H7 (cell line): ENCODE data around the gene MICAL3. TPM values are rescaled to one million over a fixed set of nuclear protein-coding genes. Genes with fewer than 3 reads are reported as not detected.
"Not testable (repeated sequence)": the region's sequence is repeated elsewhere in the genome, so short reads cannot be mapped to it uniquely, and the experiment has no call there.

Source experiments
- DNase-seq: peaks from one replicate; pipeline ENCODE4 v3.0.0; 2012
- H3K27me3 ChIP-seq: 2 replicates; pipeline ENCODE4 v1.6.0; 2011; ENCODE audit warnings: mild to moderate bottlenecking, low read length; ENCODE audit not compliant: control insufficient read depth, insufficient read depth
- H3K36me3 ChIP-seq: replicated peaks from 2 replicates; pipeline ENCODE4 v1.5.1; 2011; ENCODE audit warnings: low read length; ENCODE audit not compliant: control insufficient read depth, insufficient read depth
- H3K4me3 ChIP-seq: 2 replicates; pipeline ENCODE4 v1.5.1; 2011; ENCODE audit warnings: low read depth, mild to moderate bottlenecking, control low read depth, low read length, moderate library complexity; ENCODE audit not compliant: insufficient read depth
- total RNA-seq: library from RNA; depleted of rRNA; stranded (reverse); fragments of >200 nt; shearing (Covaris generic); gene quantifications from 2 replicates; pipeline ENCODE4 v1.2.3, GENCODE V29; 2014; rRNA removed

Gene MICAL3, protein sequence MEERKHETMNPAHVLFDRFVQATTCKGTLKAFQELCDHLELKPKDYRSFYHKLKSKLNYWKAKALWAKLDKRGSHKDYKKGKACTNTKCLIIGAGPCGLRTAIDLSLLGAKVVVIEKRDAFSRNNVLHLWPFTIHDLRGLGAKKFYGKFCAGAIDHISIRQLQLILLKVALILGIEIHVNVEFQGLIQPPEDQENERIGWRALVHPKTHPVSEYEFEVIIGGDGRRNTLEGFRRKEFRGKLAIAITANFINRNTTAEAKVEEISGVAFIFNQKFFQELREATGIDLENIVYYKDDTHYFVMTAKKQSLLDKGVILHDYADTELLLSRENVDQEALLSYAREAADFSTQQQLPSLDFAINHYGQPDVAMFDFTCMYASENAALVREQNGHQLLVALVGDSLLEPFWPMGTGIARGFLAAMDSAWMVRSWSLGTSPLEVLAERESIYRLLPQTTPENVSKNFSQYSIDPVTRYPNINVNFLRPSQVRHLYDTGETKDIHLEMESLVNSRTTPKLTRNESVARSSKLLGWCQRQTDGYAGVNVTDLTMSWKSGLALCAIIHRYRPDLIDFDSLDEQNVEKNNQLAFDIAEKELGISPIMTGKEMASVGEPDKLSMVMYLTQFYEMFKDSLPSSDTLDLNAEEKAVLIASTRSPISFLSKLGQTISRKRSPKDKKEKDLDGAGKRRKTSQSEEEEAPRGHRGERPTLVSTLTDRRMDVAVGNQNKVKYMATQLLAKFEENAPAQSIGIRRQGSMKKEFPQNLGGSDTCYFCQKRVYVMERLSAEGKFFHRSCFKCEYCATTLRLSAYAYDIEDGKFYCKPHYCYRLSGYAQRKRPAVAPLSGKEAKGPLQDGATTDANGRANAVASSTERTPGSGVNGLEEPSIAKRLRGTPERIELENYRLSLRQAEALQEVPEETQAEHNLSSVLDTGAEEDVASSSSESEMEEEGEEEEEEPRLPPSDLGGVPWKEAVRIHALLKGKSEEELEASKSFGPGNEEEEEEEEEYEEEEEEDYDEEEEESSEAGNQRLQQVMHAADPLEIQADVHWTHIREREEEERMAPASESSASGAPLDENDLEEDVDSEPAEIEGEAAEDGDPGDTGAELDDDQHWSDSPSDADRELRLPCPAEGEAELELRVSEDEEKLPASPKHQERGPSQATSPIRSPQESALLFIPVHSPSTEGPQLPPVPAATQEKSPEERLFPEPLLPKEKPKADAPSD (N-terminal part only)
- 11.8 and 12.3 TPM in 2 replicates for total RNA-seq

DNA sequence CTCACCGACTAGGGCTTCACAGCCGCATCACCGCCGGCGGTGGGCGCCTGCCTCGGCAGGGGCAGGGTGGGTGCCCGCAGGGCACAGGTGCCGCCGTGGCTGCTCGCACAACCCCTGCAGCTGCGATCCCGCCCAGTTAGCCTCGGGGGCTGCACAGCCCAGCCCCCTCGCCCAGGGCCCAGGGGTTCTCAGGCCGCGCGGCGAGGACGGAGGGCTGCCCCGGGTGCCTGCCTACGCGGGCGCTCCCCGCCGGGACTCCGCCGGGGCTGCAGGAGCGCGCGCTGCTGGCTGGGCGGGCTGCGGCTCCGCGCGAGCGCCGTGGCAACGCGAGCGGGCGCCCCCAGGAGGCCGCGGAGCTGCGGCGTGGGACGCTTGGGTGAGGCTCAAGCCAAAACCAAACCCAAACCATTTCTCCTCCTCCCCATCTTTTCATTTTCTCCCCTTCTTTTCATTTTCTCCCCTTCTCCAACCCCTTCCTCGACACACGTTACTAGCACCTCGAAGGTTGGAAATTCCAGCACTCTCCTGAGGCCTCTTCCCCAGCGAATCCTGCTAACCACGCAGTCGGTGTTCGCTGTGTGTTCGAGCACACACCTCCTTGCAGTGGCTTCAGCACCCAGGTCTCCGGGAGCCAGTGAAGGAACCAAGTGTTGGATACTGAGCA, at the start of gene MICAL3:
MICAL3 (minus strand) TSS at position 286 of the 664 bp plus-strand sequence. CDS start 117,749 bp downstream, outside the sequence.
- H3K36me3 ChIP-seq = no peaks in the 10 kb centered on the region

DNA sequence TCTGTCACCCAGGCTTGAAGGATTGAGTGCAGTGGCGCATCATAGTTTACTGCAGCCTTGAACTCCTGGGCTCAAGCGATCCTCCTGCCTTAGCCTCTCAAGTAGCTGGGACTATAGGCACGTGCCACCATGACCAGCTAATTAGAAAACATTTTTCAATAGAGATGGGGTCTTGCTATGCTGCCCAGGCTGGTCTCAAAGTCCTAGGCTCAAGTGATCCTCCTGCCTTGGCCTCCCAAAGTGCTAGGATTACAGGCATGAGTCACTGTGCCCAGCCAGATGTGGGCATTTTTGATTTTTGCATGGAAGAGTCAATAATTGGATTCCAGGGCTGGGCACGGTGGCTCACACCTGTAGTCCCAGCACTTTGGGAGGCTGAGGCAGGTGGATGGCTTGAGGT, 49.6 kb upstream of the MICAL3 start:
- not testable (repeated sequence) for DNase-seq, H3K27me3 ChIP-seq, H3K36me3 ChIP-seq, H3K4me3 ChIP-seq

More for the DNA sequence above, at the start of gene MICAL3:
- peak within 1 kb of the TSS; percentile 55 for H3K4me3 ChIP-seq
- peak; percentile 89 for DNase-seq
- peaks cover 24% of the 10 kb centered on the region for H3K27me3 ChIP-seq

DNA sequence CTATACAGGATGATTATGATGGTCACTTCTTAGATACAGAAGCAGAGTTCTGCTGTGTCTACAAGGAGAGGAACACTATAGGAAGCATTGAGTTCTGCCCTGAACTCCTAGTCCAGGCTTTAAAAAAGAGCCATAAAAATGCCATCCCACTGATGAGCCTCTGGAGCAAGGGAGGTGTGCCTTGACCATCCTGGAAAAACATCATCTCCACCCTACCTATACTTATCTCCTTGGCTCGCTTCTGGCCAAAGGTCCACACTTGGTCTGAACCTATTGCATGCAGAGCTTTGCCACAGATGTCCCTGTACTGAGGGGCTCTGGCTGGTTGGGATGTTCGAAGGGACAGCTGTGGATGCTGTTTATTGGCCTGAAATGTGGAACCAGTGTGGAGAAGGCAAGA, 49.1 kb upstream of the MICAL3 start:
- DNase-seq = no peak
- H3K27me3 ChIP-seq = no peaks in the 10 kb centered on the region
- H3K36me3 ChIP-seq = no peaks in the 10 kb centered on the region
- no peak overlapping the region for H3K4me3 ChIP-seq

DNA sequence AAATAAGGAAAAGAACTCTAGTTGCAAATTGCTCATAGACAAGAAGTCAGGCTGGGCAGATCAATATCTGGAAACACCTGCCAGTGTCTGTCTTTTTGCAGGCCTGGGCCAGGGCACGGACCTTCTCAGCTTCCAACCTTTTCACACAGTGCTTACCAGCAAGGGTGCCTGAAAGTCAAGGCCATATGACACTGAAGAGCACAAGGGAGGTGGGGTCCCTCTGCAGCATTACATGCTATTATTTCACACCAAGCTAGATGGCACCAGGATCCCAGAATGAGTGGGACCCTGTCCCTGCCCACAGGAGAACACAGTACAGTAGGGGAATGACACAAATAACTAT, 47.6 kb upstream of the MICAL3 start:
- H3K4me3 ChIP-seq = no peak overlapping the region
- peaks cover 2% of the 10 kb centered on the region for H3K27me3 ChIP-seq
- no peak for DNase-seq
- H3K36me3 ChIP-seq = no peaks in the 10 kb centered on the region

DNA sequence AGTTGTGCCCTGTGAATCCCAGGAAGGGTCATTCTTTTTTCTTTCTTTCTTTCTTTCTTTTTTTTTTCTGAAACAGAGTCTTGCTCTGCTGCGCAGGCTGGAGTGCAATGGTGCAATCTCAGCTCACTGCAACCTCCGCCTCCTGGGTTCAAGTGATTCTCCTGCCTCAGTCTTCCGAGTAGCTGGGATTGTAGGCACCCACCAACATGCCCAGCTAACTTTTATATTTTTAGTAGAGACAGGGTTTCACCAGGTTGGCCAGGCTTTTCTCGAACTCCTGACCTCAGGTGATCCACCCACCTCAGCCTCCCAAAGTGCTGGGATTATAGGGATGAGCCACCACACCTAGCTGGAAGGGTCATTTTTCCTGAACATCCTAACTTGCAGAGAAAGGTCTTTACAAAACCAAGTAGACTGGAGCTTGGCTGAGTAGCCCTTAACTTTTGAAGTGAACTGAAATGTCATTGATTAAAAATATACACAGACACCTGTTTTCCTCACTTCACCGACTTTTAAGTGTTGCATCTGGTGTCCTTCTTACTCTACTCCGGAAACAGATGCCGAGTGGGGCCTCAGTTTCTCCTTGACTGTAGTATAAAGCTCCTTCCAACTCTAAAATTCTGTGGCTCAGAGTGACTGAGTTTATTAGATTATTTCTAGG, 47.1 kb upstream of the MICAL3 start:
- H3K4me3 ChIP-seq, DNase-seq, H3K36me3 ChIP-seq, H3K27me3 ChIP-seq: not testable (repeated sequence)

DNA sequence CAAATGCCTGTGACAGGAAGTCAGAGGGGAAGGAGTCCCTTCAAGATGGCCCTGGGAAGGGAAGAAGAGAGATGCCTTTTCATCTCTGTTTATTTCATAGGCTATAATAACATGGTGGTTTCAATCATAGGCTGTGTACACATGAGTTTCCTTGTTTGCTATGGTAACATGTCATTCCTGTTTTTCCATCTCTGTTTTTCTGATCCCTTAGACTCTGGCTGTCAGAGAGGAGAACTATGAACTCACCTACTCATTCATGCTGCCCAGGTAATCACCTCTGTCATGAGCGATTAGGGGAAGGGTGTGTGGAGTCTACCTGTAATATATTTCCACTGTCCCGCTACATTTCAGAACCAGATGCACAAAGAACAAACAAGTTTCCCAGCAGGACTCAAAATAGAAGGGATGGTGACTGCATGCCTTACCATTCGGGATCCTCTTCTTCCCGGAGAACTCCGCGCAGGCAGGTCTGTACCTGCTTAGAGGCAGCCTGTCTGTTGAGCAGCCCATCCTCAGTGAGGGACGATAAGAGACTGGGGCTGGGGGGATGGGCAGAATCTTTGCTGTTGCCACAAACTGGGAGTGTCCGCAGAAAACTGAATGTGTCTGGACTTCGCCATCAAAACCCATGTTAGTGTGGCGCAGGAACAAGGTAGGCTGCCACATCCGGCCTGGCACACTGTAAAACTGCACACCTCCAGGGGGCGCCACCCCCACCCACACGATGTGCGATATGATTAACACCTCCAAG, 46.4 kb upstream of the MICAL3 start:
- Histone ChIP-seq H3K27me3 (peaks cover 2% of the 10 kb centered on the region), H3K36me3 (no peaks in the 10 kb centered on the region), H3K4me3 (no peak overlapping the region)
- DNase-seq = no peak

DNA sequence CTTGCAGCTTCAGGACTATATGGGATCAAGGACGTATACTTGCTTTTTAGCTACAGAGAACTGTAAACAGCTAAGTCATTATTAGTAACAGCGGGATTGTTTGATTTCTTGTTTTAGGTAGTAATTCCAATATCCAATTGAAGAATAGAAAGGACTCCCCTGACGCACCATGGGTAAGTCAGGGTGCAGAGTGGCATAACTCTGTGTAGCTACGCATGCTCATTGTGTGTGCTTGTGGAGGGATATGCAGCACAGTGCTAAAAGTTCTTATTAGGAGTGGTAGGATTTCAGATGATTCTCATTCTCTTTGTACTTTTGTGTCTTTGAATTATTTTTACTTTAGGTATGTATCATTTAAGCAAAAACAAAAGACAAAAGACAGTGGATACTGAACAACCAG, 45.7 kb upstream of the MICAL3 start:
- Histone ChIP-seq H3K36me3 (no peaks in the 10 kb centered on the region), H3K27me3 (peaks cover 2% of the 10 kb centered on the region)
- DNase-seq = no peak

DNA sequence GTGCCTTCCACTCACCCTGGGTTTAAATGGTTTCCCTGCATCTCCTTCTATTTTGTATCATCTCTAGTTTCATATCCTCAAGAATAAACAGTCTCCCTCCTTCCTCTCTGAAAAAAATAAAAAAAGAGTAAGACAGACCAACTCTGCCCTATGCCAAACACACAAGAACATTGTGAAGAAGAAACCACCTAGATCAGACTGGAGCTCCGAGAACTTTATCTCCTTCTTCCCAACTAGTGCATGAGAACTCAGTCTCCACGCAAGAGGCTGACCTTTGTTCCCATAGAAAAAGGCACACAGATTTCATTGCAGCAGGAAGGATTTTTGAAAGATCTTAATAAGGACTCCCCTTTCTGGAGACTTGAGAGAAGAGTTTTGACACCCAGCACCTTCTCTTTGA, 44.7 kb upstream of the MICAL3 start:
- no peaks in the 10 kb centered on the region for H3K36me3 ChIP-seq
- peaks cover 2% of the 10 kb centered on the region for H3K27me3 ChIP-seq
- no peak overlapping the region for H3K4me3 ChIP-seq
- DNase-seq = no peak

More for the DNA sequence above, 45.7 kb upstream of the MICAL3 start:
- H3K4me3 ChIP-seq = no peak overlapping the region

DNA sequence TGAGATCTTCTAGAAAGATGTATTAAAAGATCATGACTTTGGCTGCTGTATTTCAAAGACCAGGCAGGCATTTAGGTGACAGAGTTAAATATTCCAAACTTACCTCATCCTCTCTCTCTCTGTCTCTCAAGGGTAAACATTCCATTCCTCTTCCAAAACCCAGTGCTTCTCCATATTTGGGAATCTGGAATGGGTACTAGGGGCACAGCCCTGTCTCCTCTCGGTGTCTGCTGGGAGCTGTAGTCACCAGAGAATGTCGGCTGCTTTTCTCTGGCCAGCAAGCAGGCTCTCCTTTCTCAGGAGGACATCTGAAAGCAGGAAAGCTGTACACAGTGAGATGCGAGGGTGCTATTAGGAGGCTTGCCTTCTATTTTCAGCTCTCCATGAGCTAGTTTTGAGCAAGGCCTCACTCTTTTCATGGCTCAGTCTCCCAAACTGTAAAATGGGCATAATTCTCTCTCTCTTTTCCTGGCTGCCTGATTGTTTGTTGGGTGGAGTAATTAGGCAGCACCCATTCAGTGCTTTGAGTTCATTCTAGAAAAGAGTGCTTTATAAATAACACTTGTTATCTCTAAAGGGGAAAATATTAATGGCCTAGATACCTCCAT, 44.1 kb upstream of the MICAL3 start:
- Histone ChIP-seq H3K4me3 (no peak overlapping the region), H3K27me3 (peaks cover 2% of the 10 kb centered on the region), H3K36me3 (no peaks in the 10 kb centered on the region)
- no peak for DNase-seq

DNA sequence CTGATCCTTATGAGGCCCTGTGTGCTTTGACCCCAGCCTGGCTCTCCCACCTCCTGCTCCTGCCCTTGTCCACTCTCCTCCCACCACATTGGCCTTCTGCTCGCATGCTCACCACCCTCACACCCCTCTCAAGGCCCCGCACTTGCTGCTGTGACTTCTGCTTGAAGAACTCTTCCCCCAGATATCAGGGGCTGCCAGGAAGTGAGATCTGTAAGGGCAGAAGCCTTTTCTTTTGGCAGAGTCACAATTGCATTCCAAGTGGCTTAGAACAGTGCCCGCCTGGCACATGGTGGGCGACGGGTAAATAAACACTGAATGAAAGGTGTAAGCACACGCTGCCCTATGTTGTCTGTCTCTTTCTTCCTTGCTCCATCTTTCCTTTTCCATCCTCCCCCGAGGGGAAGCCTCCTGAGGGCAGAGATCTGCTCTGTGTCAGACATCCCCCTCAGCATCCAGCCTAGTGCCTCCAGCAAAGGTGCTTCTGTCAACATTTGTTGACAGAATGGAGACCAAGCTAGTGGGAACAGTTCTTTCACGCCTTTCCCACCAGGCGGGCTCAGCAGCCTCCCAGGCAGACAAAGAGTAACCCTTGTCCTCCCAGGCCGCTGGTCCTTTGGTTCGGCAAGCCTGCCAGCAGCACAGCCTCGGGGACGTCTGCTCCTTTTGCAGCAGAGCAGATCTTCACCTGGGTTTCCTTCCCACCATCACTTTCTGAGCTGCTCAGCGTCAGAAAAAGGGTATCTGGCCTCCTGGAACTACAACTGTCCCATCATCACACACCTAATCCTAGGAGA, 43.4 kb upstream of the MICAL3 start:
- H3K4me3 ChIP-seq = no peak overlapping the region
- DNase-seq = no peak
- peaks cover 2% of the 10 kb centered on the region for H3K27me3 ChIP-seq
- no peaks in the 10 kb centered on the region for H3K36me3 ChIP-seq

DNA sequence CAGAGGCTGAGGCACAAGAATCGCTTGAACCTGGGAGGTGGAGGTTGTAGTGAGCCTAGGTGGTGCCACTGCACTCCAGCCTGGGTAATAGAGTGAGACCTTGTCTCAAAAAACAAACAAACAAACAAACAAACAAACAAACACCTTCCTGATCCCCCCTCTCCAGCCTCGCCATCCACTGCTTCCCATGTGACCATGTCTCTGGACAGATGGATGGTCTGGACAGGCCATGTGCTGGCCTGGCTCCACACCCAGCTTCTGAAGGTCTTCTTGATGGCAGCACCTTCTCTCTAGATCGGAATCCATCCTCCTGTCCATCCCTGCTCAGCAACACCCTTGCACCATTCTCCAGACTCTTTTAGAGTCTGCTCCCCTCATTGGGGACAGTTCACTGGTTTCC, 42.8 kb upstream of the MICAL3 start:
- Histone ChIP-seq H3K27me3 (peaks cover 2% of the 10 kb centered on the region), H3K4me3 (no peak overlapping the region), H3K36me3 (no peaks in the 10 kb centered on the region)
- DNase-seq = no peak

DNA sequence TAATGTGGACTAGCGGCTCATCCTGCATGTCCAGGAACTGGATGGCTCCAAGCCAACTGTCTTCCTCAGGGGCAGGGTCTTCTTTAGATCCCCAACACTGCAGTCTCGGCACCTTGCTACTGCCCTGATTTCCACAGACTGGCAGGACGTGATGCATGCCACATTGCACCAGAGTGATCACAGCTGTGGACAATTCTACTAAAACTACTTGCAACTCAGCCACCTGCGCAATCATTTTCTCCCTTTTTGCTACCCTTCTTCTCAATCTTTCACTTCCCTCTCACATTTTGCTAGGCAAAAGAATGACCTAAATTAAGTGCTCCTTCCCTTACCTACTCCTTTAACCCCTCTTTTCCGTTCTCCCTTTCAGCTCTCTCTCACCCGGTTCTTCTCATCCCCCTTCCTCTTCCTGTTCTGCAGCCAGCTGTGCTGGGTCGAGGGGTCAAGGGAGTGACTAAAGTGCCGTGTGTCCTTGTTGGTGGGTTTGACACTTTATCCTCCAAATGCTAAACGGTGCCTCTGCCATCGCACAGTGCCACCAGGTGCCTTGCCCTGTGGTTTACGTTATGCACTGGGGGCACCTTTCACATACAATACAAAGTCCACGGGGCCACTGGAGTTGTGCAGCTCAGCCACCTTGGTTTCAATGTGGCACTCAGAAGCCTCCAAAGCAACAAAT, 42.0 kb upstream of the MICAL3 start:
- no peak for DNase-seq
- Histone ChIP-seq H3K27me3 (peaks cover 2% of the 10 kb centered on the region), H3K36me3 (no peaks in the 10 kb centered on the region)

More for the DNA sequence above, 42.0 kb upstream of the MICAL3 start:
- H3K4me3 ChIP-seq = no peak overlapping the region
